IMR-90 (cell line): ENCODE data around the gene PRAMEF11. TPM values are rescaled to one million over a fixed set of nuclear protein-coding genes. Genes with fewer than 3 reads are reported as not detected.

Source experiments
- ATAC-seq: fragments of 200-7000 bp; cut with Tn5 transposase; 2 replicates; pipeline ENCODE4 v1.9.1; 2020; ENCODE audit warnings: low read depth, mild to moderate bottlenecking, moderate library complexity
- BruUV-seq: library from RNA; stranded (reverse); fragments of 400-500 nt; replicated peaks from 2 replicates; lab custom pipeline; 2021; lab: Mats Ljungman, UMichigan
- CTCF ChIA-PET: fragments of 300-600 bp; formaldehyde crosslinking; extraction: SDS; loops from one replicate; lab custom pipeline; 2021; ENCODE audit warnings: antibody characterized with exemption; lab: Yijun Ruan, JAX
- POLR2A ChIA-PET: fragments of 300-600 bp; sonication (Branson Sonifier 250); formaldehyde crosslinking; loops from one replicate; lab custom pipeline; 2022; ENCODE audit warnings: antibody characterized with exemption; ENCODE audit not compliant: unreplicated experiment; lab: Charles Lee
- DNase-seq: peaks from one replicate; pipeline ENCODE4 v3.0.0; 2013
- H2AFZ ChIP-seq: replicated peaks from 2 replicates; pipeline ENCODE3; 2013; ENCODE audit warnings: low read length, mild to moderate bottlenecking; ENCODE audit not compliant: poor library complexity
- H2AK5ac ChIP-seq: 2 replicates; pipeline ENCODE4 v1.6.1; 2013; ENCODE audit warnings: low read depth, low read length, inconsistent platforms
- H2AK9ac ChIP-seq: replicated peaks from 2 replicates; pipeline ENCODE3; 2013; ENCODE audit warnings: mild to moderate bottlenecking, low read depth, low read length, moderate library complexity; ENCODE audit not compliant: poor library complexity
- H2BK120ac ChIP-seq: 2 replicates; pipeline ENCODE4 v1.6.1; 2013; ENCODE audit warnings: low read depth, low read length, inconsistent platforms
- H2BK15ac ChIP-seq: 3 replicates; pipeline ENCODE4 v1.6.1; 2013; ENCODE audit warnings: low read depth, low read length, inconsistent platforms
- H2BK20ac ChIP-seq: 2 replicates; pipeline ENCODE4 v1.6.1; 2013; ENCODE audit warnings: low read depth, mild to moderate bottlenecking, inconsistent platforms, low read length, moderate library complexity
- H2BK5ac ChIP-seq: 2 replicates; pipeline ENCODE4 v1.6.1; 2013; ENCODE audit warnings: mild to moderate bottlenecking, low read depth, low read length, inconsistent platforms; ENCODE audit not compliant: poor library complexity, severe bottlenecking
- H3K14ac ChIP-seq: replicated peaks from 2 replicates; pipeline ENCODE4 v1.6.1; 2013; ENCODE audit warnings: low read depth, low read length, inconsistent platforms
- H3K18ac ChIP-seq: 2 replicates; pipeline ENCODE4 v1.6.1; 2013; ENCODE audit warnings: low read depth, low read length, control low read depth
- H3K23ac ChIP-seq: 2 replicates; pipeline ENCODE4 v1.6.1; 2013; ENCODE audit warnings: low read depth, low read length, inconsistent platforms
- H3K27ac ChIP-seq: 2 replicates; pipeline ENCODE4 v1.5.1; 2013; ENCODE audit warnings: mild to moderate bottlenecking, control low read depth, low read length; ENCODE audit not compliant: insufficient read depth
- H3K27me3 ChIP-seq: 2 replicates; pipeline ENCODE4 v1.6.1; 2013; ENCODE audit warnings: low read length; ENCODE audit not compliant: control insufficient read depth, insufficient read depth
- H3K36me3 ChIP-seq: 2 replicates; pipeline ENCODE4 v1.6.1; 2013; ENCODE audit warnings: low read length, mixed read lengths; ENCODE audit not compliant: control insufficient read depth, insufficient read depth
- H3K4ac ChIP-seq: 2 replicates; pipeline ENCODE4 v1.6.1; 2013; ENCODE audit warnings: low read depth, low read length, inconsistent platforms
- H3K4me1 ChIP-seq: 2 replicates; pipeline ENCODE4 v1.6.1; 2013; ENCODE audit warnings: low read length, mixed read lengths; ENCODE audit not compliant: control insufficient read depth, insufficient read depth
- H3K4me2 ChIP-seq: 2 replicates; pipeline ENCODE4 v1.6.1; 2013; ENCODE audit warnings: low read depth, mild to moderate bottlenecking, control low read depth, low read length, moderate library complexity
- H3K4me3 ChIP-seq: 2 replicates; pipeline ENCODE4 v1.5.1; 2013; ENCODE audit warnings: low read depth, mild to moderate bottlenecking, control low read depth, low read length, moderate library complexity; ENCODE audit not compliant: insufficient read depth
- H3K56ac ChIP-seq: 2 replicates; pipeline ENCODE4 v1.6.1; 2013; ENCODE audit warnings: low read length, inconsistent platforms; ENCODE audit not compliant: insufficient read depth; ENCODE audit errors: extremely low read depth
- H3K79me1 ChIP-seq, 2 experiments: 2 replicates each; pipeline ENCODE4 v1.6.1; 2013; ENCODE audit warnings: low read length in 2 of 2, inconsistent platforms in 1 of 2, low read depth in 1 of 2
- H3K9ac ChIP-seq: 2 replicates; pipeline ENCODE4 v1.6.1; 2013; ENCODE audit warnings: low read depth, low read length, control low read depth
- H3K9me1 ChIP-seq: 2 replicates; pipeline ENCODE4 v1.6.1; 2013; ENCODE audit warnings: low read length, inconsistent platforms; ENCODE audit not compliant: insufficient read depth
- H3K9me3 ChIP-seq: 2 replicates; pipeline ENCODE4 v1.6.1; 2013; ENCODE audit warnings: low read length; ENCODE audit not compliant: control insufficient read depth, insufficient read depth
- H4K20me1 ChIP-seq: 2 replicates; pipeline ENCODE4 v1.6.1; 2013; ENCODE audit warnings: low read length, inconsistent platforms; ENCODE audit not compliant: insufficient read depth
- H4K5ac ChIP-seq: 2 replicates; pipeline ENCODE4 v1.6.1; 2013; ENCODE audit warnings: mild to moderate bottlenecking, low read depth, low read length, control low read depth
- H4K8ac ChIP-seq, 2 experiments: 2 replicates each; pipeline ENCODE4 v1.6.1; 2013; ENCODE audit warnings: low read depth in 2 of 2, low read length in 2 of 2, control low read depth in 1 of 2, inconsistent platforms in 1 of 2
- H4K91ac ChIP-seq: 2 replicates; pipeline ENCODE4 v1.6.1; 2013; ENCODE audit warnings: low read depth, low read length, inconsistent platforms; ENCODE audit not compliant: insufficient read depth
- CHD1 ChIP-seq: IDR thresholded peaks from 2 replicates; pipeline ENCODE4 v1.6.1; 2012; ENCODE audit warnings: low read depth, low read length, improper control_type of control experiment
- CTCF ChIP-seq: conservative IDR thresholded peaks from 2 replicates; pipeline ENCODE4 v1.5.1; 2012; ENCODE audit warnings: mild to moderate bottlenecking, low read depth, low read length, improper control_type of control experiment
- ELK1 ChIP-seq: fragments of 150-350 bp; IDR thresholded peaks from 2 replicates; pipeline ENCODE4 v1.6.1; 2016; ENCODE audit warnings: low read depth, mild to moderate bottlenecking, low read length, moderate library complexity, borderline replicate concordance
- FOS ChIP-seq: fragments of 150-350 bp; IDR thresholded peaks from 2 replicates; pipeline ENCODE4 v1.6.1; 2016; ENCODE audit warnings: low read depth, low read length
- MAZ ChIP-seq: IDR thresholded peaks from 2 replicates; pipeline ENCODE4 v1.6.1; 2012; ENCODE audit warnings: low read depth, mild to moderate bottlenecking, low read length, improper control_type of control experiment, moderate library complexity, borderline replicate concordance
- MXI1 ChIP-seq: IDR thresholded peaks from 2 replicates; pipeline ENCODE4 v1.6.1; 2012; ENCODE audit warnings: low read depth, mild to moderate bottlenecking, low read length, moderate library complexity, borderline replicate concordance
- POLR2A ChIP-seq: IDR thresholded peaks from 2 replicates; pipeline ENCODE4 v1.6.1; 2012; ENCODE audit warnings: mild to moderate bottlenecking, low read depth, low read length
- RAD21 ChIP-seq: IDR thresholded peaks from 2 replicates; pipeline ENCODE4 v1.6.1; 2012; ENCODE audit warnings: low read length, improper control_type of control experiment
- USF2 ChIP-seq: fragments of 150-350 bp; IDR thresholded peaks from 2 replicates; pipeline ENCODE4 v1.6.1; 2017; ENCODE audit warnings: mild to moderate bottlenecking, antibody characterized with exemption, low read length, low read depth
- WGBS, 2 experiments: methylation state at CpG; one replicate each; pipeline versions ENCODE4 v1.1.5 to v1.1.7; 2013; ENCODE audit warnings: missing lambda C conversion rate in 2 of 2; ENCODE audit not compliant: insufficient read length in 1 of 2; ENCODE audit errors: extremely low coverage in 2 of 2; 5-methylcytosine and 5-hydroxymethylcytosine counted together
- dilution Hi-C: fragments of 300-500 bp; cut with HindIII; formaldehyde crosslinking; loops from one replicate; pipeline ENCODE4 v1.14.3; 2018; ENCODE audit warnings: low sequenced_read_pairs; ENCODE audit not compliant: unreplicated experiment
- in situ Hi-C: fragments of 300-500 bp; cut with MboI; formaldehyde crosslinking; loops from 3 replicates; pipeline ENCODE4 v1.14.3; 2019; ENCODE audit warnings: low sequenced_read_pairs, inconsistent platforms, mixed read lengths
- intact Hi-C: fragments of 100-400 bp; cut with micrococcal nuclease; formaldehyde crosslinking; loops from 2 replicates; pipeline ENCODE4 v1.10.0; 2022
- polyA plus RNA-seq, 3 experiments: library from polyadenylated mRNA; depleted of rRNA; stranded (reverse); fragments of >200 nt; gene quantifications; 2 replicates each; pipeline ENCODE4 v1.2.3, GENCODE V29; 2012; ENCODE audit warnings: low replicate concordance in 1 of 3
- total RNA-seq: library from RNA; depleted of rRNA; stranded (reverse); fragments of >200 nt; gene quantifications from 2 replicates; pipeline ENCODE4 v1.2.3, GENCODE V29; 2012

PRAMEF11 gene
- total and polyA plus RNA-seq, 2 of the 4 experiments (the other 2 are of a cell fraction), result not detected

GRCh38 chr1:12811409-12811784 is 19.8 kb downstream of the PRAMEF11 start:
- Histone ChIP-seq H3K9me1 (no peaks in the 10 kb centered on the region), H3K27ac (no peak overlapping the region), H4K8ac (no peak overlapping the region), H4K5ac (no peak overlapping the region), H3K9me3 (peaks cover 20% of the 10 kb centered on the region), H2BK5ac (no peak overlapping the region), H2BK120ac (no peak overlapping the region), H3K36me3 (no peaks in the 10 kb centered on the region), H3K4me2 (no peak overlapping the region), H3K9ac (no peak overlapping the region), H3K14ac (no peak overlapping the region), H4K20me1 (no peaks in the 10 kb centered on the region), H3K4me3 (no peak overlapping the region), H2AK5ac (no peak overlapping the region), H3K18ac (no peak overlapping the region), H3K27me3 (no peaks in the 10 kb centered on the region), H3K79me1 (no peaks in the 10 kb centered on the region), H3K4ac (no peak overlapping the region), H3K23ac (no peak overlapping the region), H2AK9ac (no peak overlapping the region), H2AFZ (no peak overlapping the region), H3K56ac (no peak overlapping the region), H4K91ac (no peak overlapping the region), H2BK20ac (no peak overlapping the region), H3K4me1 (no peaks in the 10 kb centered on the region), H2BK15ac (no peak overlapping the region)
- in situ Hi-C loops, result no loop called here
- dilution Hi-C loops, result no loop called here
- BruUV-seq, result no TSS peak
- no peak for ATAC-seq
- ChIA-PET CTCF (no interaction called here), POLR2A (no interaction called here)
- TF ChIP-seq ELK1 (no peak), MXI1 (no peak), RAD21 (no peak), FOS (no peak), USF2 (no peak), MAZ (no peak), CHD1 (no peak), POLR2A (no peak), CTCF (no peak)
- intact Hi-C loops, result no loop called here
- no CpG with 5 or more reads among the region's 2 CpGs for WGBS, 2 experiments
- DNase-seq, result no peak
